OCI-LY3 (cell line): ENCODE results near the gene TNS4.

Experiments used
- H2AFZ ChIP-seq: fragments of 200-600, 300-600 bp; shearing (Covaris generic); 2 replicates; pipeline ENCODE4 v1.6.0; 2014; ENCODE audit warnings: antibody characterized with exemption, low read depth, low read length
- H3K27ac ChIP-seq: fragments of 200-600, 300-600 bp; sonication (generic); 2 replicates; pipeline ENCODE4 v1.5.1; 2014; ENCODE audit warnings: mild to moderate bottlenecking, low read length, moderate library complexity, mixed read lengths
- H3K27me3 ChIP-seq: fragments of 200-600, 300-600 bp; sonication (generic); 2 replicates; pipeline ENCODE4 v1.6.1; 2014; ENCODE audit warnings: low read depth, low read length, mixed read lengths
- H3K36me3 ChIP-seq: fragments of 200-600, 300-600 bp; sonication (generic); replicated peaks from 2 replicates; pipeline ENCODE3; 2014; ENCODE audit warnings: low read depth, low read length, mixed read lengths
- H3K4me1 ChIP-seq: fragments of 300-600, 200-600 bp; sonication (generic); 2 replicates; pipeline ENCODE4 v1.6.1; 2014; ENCODE audit warnings: low read length, mixed read lengths
- H3K4me2 ChIP-seq: fragments of 200-600, 300-600 bp; sonication (generic); 2 replicates; pipeline ENCODE4 v1.6.1; 2014; ENCODE audit warnings: low read length, mixed read lengths
- H3K4me3 ChIP-seq: fragments of 300-600, 200-600 bp; sonication (generic); 2 replicates; pipeline ENCODE4 v1.5.1; 2014; ENCODE audit warnings: antibody characterized with exemption, mild to moderate bottlenecking, low read length, moderate library complexity
- H3K79me2 ChIP-seq: fragments of 300-600, 200-600 bp; shearing (Covaris generic); 2 replicates; pipeline ENCODE4 v1.6.1; 2014; ENCODE audit warnings: mild to moderate bottlenecking, low read length, mixed read lengths
- H3K9ac ChIP-seq: fragments of 300-600, 200-600 bp; shearing (Covaris generic); 2 replicates; pipeline ENCODE4 v1.6.0; 2014; ENCODE audit warnings: mild to moderate bottlenecking, low read length, moderate library complexity
- H3K9me3 ChIP-seq: fragments of 200-600, 300-600 bp; shearing (Covaris generic); 2 replicates; pipeline ENCODE4 v1.6.1; 2014; ENCODE audit warnings: low read length, mixed read lengths; ENCODE audit not compliant: insufficient read depth
- H4K20me1 ChIP-seq: fragments of 200-600, 300-600 bp; sonication (generic); 2 replicates; pipeline ENCODE4 v1.6.1; 2016; ENCODE audit warnings: low read length, mixed read lengths; ENCODE audit not compliant: insufficient read depth
- CTCF ChIP-seq: fragments of 200-600, 300-600 bp; sonication (generic); IDR thresholded peaks from 2 replicates; pipeline ENCODE4 v1.5.1; 2014; ENCODE audit warnings: antibody characterized with exemption, low read length, low read depth
- EZH2phosphoT487 ChIP-seq: fragments of 200-600 bp; shearing (Covaris generic); IDR thresholded peaks from 2 replicates; pipeline ENCODE4 v1.6.1; 2018; ENCODE audit warnings: antibody characterized with exemption, mixed run types, low read depth

The TNS4 gene

DNA sequence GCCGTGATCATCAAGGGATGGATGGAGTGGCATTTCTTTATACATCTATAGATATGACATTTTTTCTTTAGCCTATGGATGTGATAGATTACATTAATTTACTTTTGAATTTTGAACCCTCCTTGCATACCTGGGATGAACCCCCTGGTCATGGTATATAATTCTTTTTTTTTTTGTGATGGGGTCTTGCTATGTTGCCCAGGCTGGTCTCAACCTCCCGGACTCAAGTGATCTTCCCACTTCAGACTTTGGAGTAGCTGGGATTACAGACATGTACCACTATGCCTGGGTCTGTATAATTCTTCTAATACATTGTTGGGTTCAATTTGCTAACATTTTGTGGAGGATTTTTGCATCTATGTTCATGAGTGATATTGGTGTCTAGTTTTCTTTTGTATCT lies 1.7 kb upstream of the TNS4 start:
- Histone ChIP-seq H3K36me3 (no peaks in the 10 kb centered on the region), H3K9me3 (no peaks in the 10 kb centered on the region), H3K9ac (no peak overlapping the region), H3K4me2 (no peak overlapping the region), H3K27me3 (peaks cover 10% of the 10 kb centered on the region; the same call in 1 of the 2 replicates), H3K27ac (no peak overlapping the region), H2AFZ (no peak overlapping the region), H4K20me1 (no peaks in the 10 kb centered on the region), H3K4me1 (no peaks in the 10 kb centered on the region), H3K4me3 (no peak overlapping the region), H3K79me2 (no peaks in the 10 kb centered on the region)
- no peak for TF ChIP-seq CTCF
- TF ChIP-seq EZH2phosphoT487 = no peak

- Histone ChIP-seq H3K9me3 (no peaks in the 10 kb centered on the region), H3K9ac (no peak overlapping the region), H3K4me1 (no peaks in the 10 kb centered on the region), H3K36me3 (no peaks in the 10 kb centered on the region), H3K4me2 (no peak overlapping the region), H3K4me3 (no peak overlapping the region), H2AFZ (no peak overlapping the region), H3K27ac (no peak overlapping the region), H3K27me3 (peaks cover 13% of the 10 kb centered on the region; the same call in 1 of the 2 replicates), H3K79me2 (no peaks in the 10 kb centered on the region), H4K20me1 (no peaks in the 10 kb centered on the region)
- TF ChIP-seq EZH2phosphoT487 = no peak
- TF ChIP-seq CTCF = no peak
These were observed 1.3 kb upstream of the TNS4 start for GRCh38 chr17:40502716-40503115.

- no peaks in the 10 kb centered on the region for H3K4me1 ChIP-seq
- no peak overlapping the region for H2AFZ ChIP-seq
- H3K9me3 ChIP-seq = no peaks in the 10 kb centered on the region
- H3K27ac ChIP-seq = no peak overlapping the region
- no peak overlapping the region for H3K9ac ChIP-seq
- no peaks in the 10 kb centered on the region for H4K20me1 ChIP-seq
- no peaks in the 10 kb centered on the region for H3K79me2 ChIP-seq
- no peak overlapping the region for H3K4me3 ChIP-seq
- peaks cover 13% of the 10 kb centered on the region; the same call in 1 of the 2 replicates for H3K27me3 ChIP-seq
- H3K36me3 ChIP-seq = no peaks in the 10 kb centered on the region
- no peak overlapping the region for H3K4me2 ChIP-seq
- no peak for TF ChIP-seq CTCF
- TF ChIP-seq EZH2phosphoT487 = no peak
These were observed 714 bp downstream of the TNS4 start for GRCh38 chr17:40500709-40501108.

DNA sequence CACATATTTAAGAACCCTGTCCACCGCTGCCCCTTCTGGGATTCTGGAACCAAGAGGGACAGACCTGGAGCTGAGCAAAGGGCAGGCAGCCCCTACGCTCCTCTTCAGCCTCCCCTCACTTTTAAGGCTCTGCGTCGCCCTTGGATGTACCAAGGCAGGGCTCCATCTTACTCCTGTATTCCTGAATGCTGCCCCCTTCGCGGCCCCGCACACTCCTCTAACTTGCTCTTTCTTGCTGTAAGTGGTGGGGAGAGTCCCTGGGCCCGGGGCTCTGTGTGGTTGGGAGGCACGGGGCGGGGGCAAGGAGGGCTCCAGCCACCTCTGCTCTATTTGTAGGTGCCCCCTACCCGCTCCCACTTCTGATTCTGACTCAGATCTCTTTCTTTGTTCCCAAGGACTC lies 1.2 kb downstream of the TNS4 start:
- H3K4me1 ChIP-seq = no peaks in the 10 kb centered on the region
- no peak overlapping the region for H2AFZ ChIP-seq
- H3K9ac ChIP-seq = no peak overlapping the region
- H4K20me1 ChIP-seq = no peaks in the 10 kb centered on the region
- no peak overlapping the region for H3K27ac ChIP-seq
- no peak overlapping the region for H3K4me3 ChIP-seq
- no peaks in the 10 kb centered on the region for H3K9me3 ChIP-seq
- H3K4me2 ChIP-seq = no peak overlapping the region
- peaks cover 13% of the 10 kb centered on the region; the same call in 1 of the 2 replicates for H3K27me3 ChIP-seq
- H3K79me2 ChIP-seq = no peaks in the 10 kb centered on the region
- no peaks in the 10 kb centered on the region for H3K36me3 ChIP-seq
- no peak for TF ChIP-seq CTCF
- TF ChIP-seq EZH2phosphoT487 = no peak
